HL-60/S4 (cell line): Measurements from ENCODE around the gene CDH11.

Source experiments
- in situ Hi-C: fragments of 300-500 bp; cut with MboI; formaldehyde crosslinking; loops from 2 replicates; pipeline ENCODE4 v1.14.3; 2022; ENCODE audit warnings: low sequenced_read_pairs

CDH11 gene

GRCh38 chr16:65071433-65072311 lies 50.2 kb downstream of the CDH11 start:
- in situ Hi-C loops, result no loop called here

GRCh38 chr16:65070831-65071432 lies 50.9 kb downstream of the CDH11 start:
- in situ Hi-C loops, result no loop called here

GRCh38 chr16:65069766-65070165 lies 52.1 kb downstream of the CDH11 start:
- in situ Hi-C loops, result no loop called here

- in situ Hi-C loops, result no loop called here
Measured at GRCh38 chr16:65069065-65069464, 52.8 kb downstream of the CDH11 start.

- in situ Hi-C loops, result no loop called here
Measured at GRCh38 chr16:65068151-65068740, 53.6 kb downstream of the CDH11 start.

GRCh38 chr16:65066651-65067050 lies 55.2 kb downstream of the CDH11 start:
- in situ Hi-C loops, result no loop called here

- in situ Hi-C loops, result no loop called here
Measured at GRCh38 chr16:65065031-65065430, 56.8 kb downstream of the CDH11 start.

GRCh38 chr16:65064131-65064530 lies 57.7 kb downstream of the CDH11 start:
- in situ Hi-C loops, result no loop called here

GRCh38 chr16:65062736-65063583 lies 58.9 kb downstream of the CDH11 start:
- in situ Hi-C loops, result no loop called here

- in situ Hi-C loops, result no loop called here
Measured at GRCh38 chr16:65061935-65062518, 59.8 kb downstream of the CDH11 start.

- in situ Hi-C loops, result no loop called here
Measured at GRCh38 chr16:65061263-65061662, 60.6 kb downstream of the CDH11 start.

- in situ Hi-C loops, result no loop called here
Measured at GRCh38 chr16:65059406-65059980, 62.4 kb downstream of the CDH11 start.

GRCh38 chr16:65057184-65057583 lies 64.7 kb downstream of the CDH11 start:
- in situ Hi-C loops, result no loop called here

GRCh38 chr16:65054457-65054856 lies 67.4 kb downstream of the CDH11 start:
- in situ Hi-C loops, result no loop called here

- in situ Hi-C loops, result no loop called here
Measured at GRCh38 chr16:65049679-65050078, 72.2 kb downstream of the CDH11 start.

- in situ Hi-C loops, result no loop called here
Measured at GRCh38 chr16:65045961-65046360, 75.9 kb downstream of the CDH11 start.

GRCh38 chr16:65044873-65045272 lies 77.0 kb downstream of the CDH11 start:
- in situ Hi-C loops, result no loop called here

GRCh38 chr16:65044026-65044425 lies 77.8 kb downstream of the CDH11 start:
- in situ Hi-C loops, result no loop called here

- in situ Hi-C loops, result no loop called here
Measured at GRCh38 chr16:65042438-65043365, 79.2 kb downstream of the CDH11 start.
